ENCODE data around the gene GALNT13.

GALNT13 gene

GRCh38 chr2:154336201-154336600, 464.5 kb downstream of the GALNT13 start:
- no peak for DNase-seq

- no peak for DNase-seq
Measured at GRCh38 chr2:154338352-154338967, 466.7 kb downstream of the GALNT13 start.

- no peak for DNase-seq
Measured at GRCh38 chr2:154343282-154343681, 471.6 kb downstream of the GALNT13 start.

- no peak for DNase-seq
Measured at GRCh38 chr2:154350911-154351310, 479.2 kb downstream of the GALNT13 start.

- DNase-seq = no peak
Measured at GRCh38 chr2:154361276-154361675, 489.6 kb downstream of the GALNT13 start.

GRCh38 chr2:154368153-154368552, 496.4 kb downstream of the GALNT13 start:
- no peak for DNase-seq

GRCh38 chr2:154370873-154371272, 499.2 kb downstream of the GALNT13 start:
- no peak for DNase-seq

- no peak for DNase-seq
Measured at GRCh38 chr2:154374416-154374815, 502.7 kb downstream of the GALNT13 start.

- peak; percentile 56 to 81 for DNase-seq
Measured at GRCh38 chr2:154375579-154375931, 503.8 kb downstream of the GALNT13 start.

GRCh38 chr2:154381931-154382794, 510.4 kb downstream of the GALNT13 start:
- DNase-seq = no peak

- DNase-seq = no peak
Measured at GRCh38 chr2:154386186-154386585, 514.5 kb downstream of the GALNT13 start.

GRCh38 chr2:154391051-154391450, 519.3 kb downstream of the GALNT13 start:
- no peak for DNase-seq

GRCh38 chr2:154392256-154392655, 520.5 kb downstream of the GALNT13 start:
- no peak for DNase-seq

- DNase-seq = no peak
Measured at GRCh38 chr2:154394600-154394999, 522.9 kb downstream of the GALNT13 start.

GRCh38 chr2:154400563-154401290, 529.0 kb downstream of the GALNT13 start:
- DNase-seq = no peak

- DNase-seq = peak; percentile 9 to 58
Measured at GRCh38 chr2:154402213-154402612, 530.5 kb downstream of the GALNT13 start.

GRCh38 chr2:154403242-154403790, 531.6 kb downstream of the GALNT13 start:
- DNase-seq = no peak

- DNase-seq = no peak
Measured at GRCh38 chr2:154408786-154409185, 537.1 kb downstream of the GALNT13 start.

GRCh38 chr2:154422251-154422650, 550.5 kb downstream of the GALNT13 start:
- no peak for DNase-seq

- DNase-seq = no peak
Measured at GRCh38 chr2:154425994-154426393, 554.3 kb downstream of the GALNT13 start.

GRCh38 chr2:154427453-154427852, 555.7 kb downstream of the GALNT13 start:
- DNase-seq = no peak

- no peak for DNase-seq
Measured at GRCh38 chr2:154428022-154428421, 556.3 kb downstream of the GALNT13 start.

- no peak for DNase-seq
Measured at GRCh38 chr2:154433010-154433409, 561.3 kb downstream of the GALNT13 start.
